Nucleus accumbens (tissue), 56 donors: ENCODE results near the gene STIM1.

Experiments
- DNase-seq, 56 donors: peaks; one replicate each; lab custom pipeline; 2025; lab: John Stamatoyannopoulos, UW

The STIM1 gene

DNA sequence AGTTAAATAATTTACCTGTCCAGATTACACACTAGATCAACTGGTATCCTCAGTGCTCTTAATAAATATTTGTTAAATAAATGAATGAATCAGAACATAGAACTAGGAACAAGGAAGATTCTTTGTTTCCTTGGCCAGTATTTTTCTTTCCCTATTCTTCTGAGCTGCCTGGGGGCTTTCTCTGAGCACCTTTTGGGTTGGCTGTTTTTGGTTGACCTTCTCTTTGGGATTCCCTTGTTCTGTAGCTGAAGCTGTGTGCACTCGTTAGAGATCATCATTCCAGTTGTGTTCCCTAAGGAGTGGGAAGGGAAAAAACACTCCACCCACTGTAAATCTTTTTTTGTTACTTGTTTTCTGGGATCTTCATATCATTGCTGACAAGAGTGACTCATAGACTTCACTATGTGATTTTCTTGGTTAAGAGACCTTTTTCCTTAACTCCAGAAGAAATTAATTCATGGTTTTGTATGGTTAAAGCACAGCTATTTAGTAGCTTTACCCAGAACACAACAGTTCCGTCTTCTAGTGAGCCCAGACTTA is 84.3 kb downstream of the STIM1 start:
- peak in 1 of 56 donors; percentile 3 for DNase-seq

- no peak for DNase-seq
Measured at GRCh38 chr11:3942160-3942955, 86.9 kb downstream of the STIM1 start.

- no peak for DNase-seq
Measured at GRCh38 chr11:3942956-3943497, 87.6 kb downstream of the STIM1 start.

DNA sequence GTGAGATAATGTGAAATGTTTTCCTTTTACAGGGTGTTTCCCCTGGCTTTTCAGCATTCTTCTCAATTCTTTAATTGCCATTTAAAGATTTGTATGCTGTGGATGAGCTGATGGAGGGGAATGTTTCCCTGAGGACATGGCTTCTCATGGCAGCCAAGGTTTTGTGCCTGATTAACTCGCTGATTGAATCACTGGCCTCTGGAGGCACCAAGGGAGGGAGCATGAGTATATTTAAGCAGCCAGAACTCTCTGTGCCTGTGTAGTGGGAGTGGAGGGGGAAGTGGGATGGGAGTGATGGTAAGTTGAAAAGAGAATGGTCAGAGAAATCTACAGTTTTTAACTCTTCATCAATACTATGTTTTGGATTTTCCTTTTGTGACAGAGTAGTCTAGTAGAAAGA is 88.7 kb downstream of the STIM1 start:
- DNase-seq, result peak in 10 of 56 donors; percentile 3 to 33 (median 16)

DNA sequence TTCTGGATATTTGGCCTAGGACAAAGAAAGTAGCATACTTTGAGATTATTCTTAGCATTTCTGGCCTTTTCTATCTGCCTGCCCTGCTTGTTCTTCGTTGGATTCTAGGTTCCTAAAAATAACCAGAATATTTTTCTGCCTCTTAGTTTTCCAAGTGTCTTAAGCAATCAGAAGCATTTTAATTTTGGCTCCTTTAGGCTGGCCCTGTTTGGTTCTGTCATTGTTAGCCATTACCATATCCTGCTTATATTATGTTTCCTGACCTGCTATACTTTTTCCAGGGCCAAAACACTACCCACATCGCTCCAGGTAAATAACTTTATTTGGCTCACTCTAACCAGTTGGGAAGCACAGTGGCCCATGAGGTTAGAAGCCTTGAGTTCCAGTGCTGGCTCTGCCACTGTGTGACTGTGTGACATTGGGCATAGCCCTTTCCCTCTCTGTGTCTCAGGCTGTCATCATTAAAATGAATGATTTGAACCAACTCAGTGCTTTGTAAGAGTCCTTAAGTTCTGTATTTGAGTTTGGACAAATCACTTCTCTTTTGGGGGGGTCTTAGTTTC is 91.1 kb downstream of the STIM1 start:
- DNase-seq, result no peak

GRCh38 chr11:3947061-3947460 is 91.6 kb downstream of the STIM1 start:
- DNase-seq, result peak in 1 of 56 donors; percentile 5

DNA sequence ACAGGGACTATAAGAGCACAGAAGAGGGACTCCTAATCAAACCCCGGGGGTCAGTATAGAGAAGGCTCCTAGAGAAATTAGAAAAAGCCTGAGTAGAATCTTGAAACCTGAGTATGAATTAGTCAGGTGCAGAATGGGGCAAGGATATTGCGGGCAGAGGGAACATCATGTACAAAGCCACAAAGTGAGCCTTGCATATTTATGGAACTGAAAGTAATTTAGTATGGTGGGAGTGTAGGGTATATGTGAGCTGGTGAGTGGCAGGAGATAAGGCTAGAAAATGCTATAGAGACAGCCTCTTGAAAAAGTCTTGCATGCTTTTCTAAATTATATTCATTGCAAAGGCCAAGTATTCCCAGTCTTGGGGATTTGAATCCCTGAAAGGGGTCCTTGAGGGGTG is 93.7 kb downstream of the STIM1 start:
- DNase-seq, result no peak

DNA sequence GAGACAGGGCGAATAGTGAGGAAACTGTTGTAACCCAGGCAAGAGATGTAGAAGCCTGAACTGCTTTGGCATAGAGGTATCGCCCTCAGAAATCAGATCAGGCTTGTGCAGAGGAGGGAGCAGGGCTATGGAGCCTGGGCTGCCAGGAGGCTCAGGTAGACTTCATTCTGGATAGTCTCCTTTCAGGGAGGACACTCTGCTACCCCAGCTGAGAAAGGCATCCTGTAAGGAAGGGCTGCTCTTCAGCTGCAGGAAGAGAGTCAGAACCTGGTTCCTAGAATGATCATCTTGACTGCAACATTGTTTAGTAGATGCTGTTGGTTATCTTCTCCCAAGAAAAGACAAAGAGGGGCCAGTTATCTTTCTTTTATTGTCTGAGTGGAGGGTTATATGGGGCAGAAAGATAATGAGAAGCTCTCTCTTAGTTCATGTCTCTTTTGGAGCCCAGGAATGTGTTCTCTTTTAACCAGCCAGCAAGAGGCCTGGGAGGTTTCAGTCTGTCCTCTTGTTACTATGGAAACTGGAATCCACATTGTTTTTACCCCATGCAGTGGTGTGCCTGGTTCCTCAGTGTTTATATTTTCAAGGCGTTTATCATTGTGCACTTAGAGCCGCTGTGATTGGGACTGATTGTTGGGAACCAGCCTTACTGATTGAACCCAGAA is 95.7 kb downstream of the STIM1 start:
- no peak for DNase-seq

DNA sequence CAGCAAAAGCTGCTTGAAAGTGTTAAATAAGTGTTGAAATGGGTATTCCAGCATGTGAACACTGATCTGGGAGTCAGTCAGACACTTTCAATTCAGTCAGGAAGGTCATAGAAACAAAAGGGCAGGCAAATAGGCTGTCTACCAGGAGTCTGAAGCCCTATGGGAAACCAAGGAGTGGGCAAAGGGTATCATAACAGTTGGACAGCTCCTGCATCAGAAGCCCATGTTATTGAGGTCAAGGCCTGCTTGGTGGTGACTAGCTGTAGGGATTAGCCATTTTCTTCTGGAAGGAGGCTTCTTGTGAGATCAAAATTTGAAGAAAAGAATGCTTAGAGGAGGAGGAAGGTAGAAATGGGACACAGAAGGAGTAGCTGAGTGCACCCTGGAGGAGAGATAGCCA is 97.3 kb downstream of the STIM1 start:
- no peak for DNase-seq

GRCh38 chr11:3953327-3953726 is 97.9 kb downstream of the STIM1 start:
- DNase-seq, result no peak

GRCh38 chr11:3954448-3955298 is 99.2 kb downstream of the STIM1 start:
- DNase-seq, result no peak

GRCh38 chr11:3955299-3955665 is 99.8 kb downstream of the STIM1 start:
- DNase-seq, result no peak

- DNase-seq, result no peak
Measured at GRCh38 chr11:3956038-3956437, 100.6 kb downstream of the STIM1 start.

DNA sequence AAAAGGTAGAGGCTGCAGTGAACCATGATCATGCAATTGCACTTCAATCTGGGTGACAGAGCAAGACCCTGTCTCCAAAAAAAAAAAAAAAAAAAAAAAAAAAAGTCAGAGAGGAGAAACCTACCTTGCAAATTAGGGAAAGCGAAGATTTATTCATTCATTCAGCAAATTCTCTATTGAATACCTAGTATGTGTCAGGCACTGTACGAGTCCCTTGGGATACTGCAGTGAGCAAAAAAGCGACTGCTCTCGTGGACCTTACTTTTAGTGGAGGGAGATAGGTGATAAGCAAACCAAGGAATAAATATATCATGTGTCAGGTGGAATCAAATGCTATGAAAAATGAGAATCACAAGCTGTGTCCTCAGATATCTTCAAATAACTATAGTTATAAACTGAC is 101.3 kb downstream of the STIM1 start:
- DNase-seq, result no peak

- no peak for DNase-seq
Measured at GRCh38 chr11:3957437-3957836, 102.0 kb downstream of the STIM1 start.

DNA sequence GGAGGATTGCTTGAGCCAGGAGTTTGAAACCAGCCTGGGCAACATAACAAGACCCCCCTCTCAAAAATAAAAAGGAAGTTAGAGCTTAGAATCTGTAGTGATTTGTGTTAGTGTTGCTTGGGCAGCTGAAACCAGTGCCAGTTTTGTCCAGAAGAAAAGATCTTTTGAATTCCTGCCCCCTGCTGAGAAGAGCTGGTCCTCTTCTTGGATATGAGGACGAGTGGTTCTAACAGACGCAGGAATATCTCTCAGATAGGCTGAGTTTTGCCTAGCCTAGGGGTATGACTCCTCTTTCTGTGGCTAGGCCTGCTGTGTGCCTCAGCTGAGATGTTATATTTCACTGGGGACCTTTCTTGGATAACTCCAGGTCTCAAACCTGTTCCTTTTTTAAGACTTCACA is 102.8 kb downstream of the STIM1 start:
- no peak for DNase-seq

DNA sequence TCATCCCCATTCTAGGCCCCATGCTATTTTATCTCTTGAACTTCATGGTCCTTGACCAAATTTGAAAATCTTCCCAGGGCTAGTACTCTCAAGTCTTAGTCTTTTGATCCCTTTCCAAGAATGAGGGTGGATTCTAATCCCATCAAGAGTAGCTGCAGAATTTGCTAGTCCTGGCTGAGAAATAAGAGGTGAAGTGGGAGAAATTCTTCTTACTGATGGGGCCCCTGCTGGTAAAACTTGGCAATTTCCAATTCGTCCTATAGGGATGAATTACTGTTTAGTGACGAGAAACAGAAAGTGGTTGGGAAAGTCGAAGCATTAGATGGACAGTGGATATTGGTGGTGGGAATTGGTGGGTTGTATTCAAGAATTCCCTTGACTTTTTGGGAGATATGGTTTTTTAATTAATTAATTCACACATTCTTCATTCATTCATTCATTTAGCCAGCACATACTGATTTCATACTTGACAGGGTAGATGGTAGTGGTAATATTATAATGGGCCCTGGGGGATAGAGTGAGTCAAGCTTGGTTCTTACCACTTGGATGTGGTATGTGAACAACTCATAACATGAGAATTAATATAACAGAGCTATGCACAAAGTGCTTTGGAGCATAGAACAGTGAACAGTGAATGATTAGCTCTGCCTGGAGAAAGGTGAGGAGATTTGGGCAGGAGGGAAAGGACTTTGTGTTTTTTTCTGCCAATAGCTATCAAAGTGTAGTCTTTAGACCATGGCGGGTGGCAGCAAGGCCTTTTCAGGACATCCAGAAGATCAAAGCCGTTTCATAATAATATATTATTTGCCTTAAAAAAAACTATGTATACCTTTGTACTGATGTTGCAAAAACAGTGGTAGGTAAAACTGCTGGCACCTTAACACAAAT is 103.8 kb downstream of the STIM1 start:
- DNase-seq, result no peak

DNA sequence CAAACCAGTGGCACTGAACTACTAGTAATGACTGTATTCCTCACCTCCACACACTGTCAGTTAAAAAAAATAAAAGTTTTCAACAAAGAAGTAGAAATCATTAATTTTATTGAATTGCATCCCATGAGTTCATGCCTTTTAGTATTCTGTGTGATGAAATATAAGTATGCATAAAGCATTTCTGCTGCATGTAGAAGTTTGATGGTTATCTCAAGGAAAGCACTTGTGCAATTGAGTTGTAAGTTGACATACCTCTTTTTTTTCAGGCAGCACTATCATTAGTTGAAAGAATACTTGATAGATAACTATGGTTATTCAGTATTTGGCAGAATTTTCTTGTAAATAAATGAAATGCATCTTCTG is 104.4 kb downstream of the STIM1 start:
- DNase-seq, result no peak

DNA sequence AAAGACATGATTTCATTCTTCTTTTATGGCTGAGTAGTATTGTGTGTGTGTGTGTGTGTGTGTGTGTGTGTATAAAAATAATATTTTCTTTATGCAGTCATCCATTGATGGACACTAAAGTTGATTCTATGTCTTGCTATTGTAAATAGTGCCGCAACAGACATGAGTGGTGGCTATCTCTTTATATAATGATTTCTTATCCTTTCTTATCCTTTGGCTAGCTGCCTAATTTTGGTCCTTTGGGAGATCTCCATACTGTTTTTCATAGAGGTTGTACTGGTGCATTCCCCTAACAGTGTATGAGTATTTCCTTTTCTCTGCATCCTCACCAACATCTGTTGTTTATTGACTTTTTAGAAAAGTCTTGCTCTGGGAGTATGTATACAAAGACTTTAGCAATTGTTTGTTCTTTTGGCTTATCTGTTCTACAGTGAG is 107.0 kb downstream of the STIM1 start:
- no peak for DNase-seq
